OCI-LY7 (cell line): ENCODE data around the gene SPP1. TPM values are rescaled to one million over a fixed set of nuclear protein-coding genes. Genes with fewer than 3 reads are reported as not detected.

Source experiments
- BruUV-seq: library from RNA; stranded (reverse); fragments of 400-500 nt; replicated peaks from 2 replicates; lab custom pipeline; 2021; lab: Mats Ljungman, UMichigan
- CTCF ChIA-PET: fragments of 300-600 bp; sonication (Branson Sonifier 250); formaldehyde crosslinking; loops from one replicate; lab custom pipeline; 2022; ENCODE audit warnings: antibody characterized with exemption; ENCODE audit not compliant: unreplicated experiment; lab: Charles Lee
- POLR2A ChIA-PET: fragments of 300-600 bp; sonication (Branson Sonifier 250); formaldehyde crosslinking; loops from one replicate; lab custom pipeline; 2022; ENCODE audit warnings: antibody characterized with exemption; lab: Charles Lee
- DNase-seq: peaks from one replicate; pipeline ENCODE4 v3.0.0-alpha.2; 2015; ENCODE audit warnings: low spot score
- H2AFZ ChIP-seq: fragments of 200-600 bp; sonication (generic), shearing (Covaris generic); 2 replicates; pipeline ENCODE4 v1.6.1; 2014; ENCODE audit warnings: mild to moderate bottlenecking, antibody characterized with exemption, low read length, moderate library complexity
- H3K27ac ChIP-seq: fragments of 200-600 bp; sonication (generic); 2 replicates; pipeline ENCODE4 v1.5.1; 2014; ENCODE audit warnings: mixed run types, low read depth, mild to moderate bottlenecking, moderate library complexity, low read length, inconsistent platforms; ENCODE audit not compliant: poor library complexity, severe bottlenecking
- H3K36me3 ChIP-seq: fragments of 200-600 bp; sonication (generic); 2 replicates; pipeline ENCODE4 v1.6.1; 2014; ENCODE audit warnings: mild to moderate bottlenecking, antibody characterized with exemption, low read length, moderate library complexity, mixed read lengths; ENCODE audit not compliant: insufficient read depth
- H3K4me1 ChIP-seq: fragments of 200-600 bp; sonication (generic); 2 replicates; pipeline ENCODE4 v1.5.1; 2014; ENCODE audit warnings: mild to moderate bottlenecking, low read length; ENCODE audit not compliant: insufficient read depth, poor library complexity, severe bottlenecking
- H3K4me2 ChIP-seq: fragments of 200-600 bp; sonication (generic); 2 replicates; pipeline ENCODE4 v1.6.1; 2014; ENCODE audit warnings: mild to moderate bottlenecking, low read length
- H3K4me3 ChIP-seq: fragments of 200-600 bp; sonication (generic); 2 replicates; pipeline ENCODE4 v1.5.1; 2014; ENCODE audit warnings: mild to moderate bottlenecking, low read depth, low read length; ENCODE audit not compliant: poor library complexity, severe bottlenecking
- H3K79me2 ChIP-seq: fragments of 200-600 bp; sonication (generic); 2 replicates; pipeline ENCODE4 v1.6.1; 2016; ENCODE audit warnings: low read depth, mild to moderate bottlenecking, low read length, moderate library complexity, mixed read lengths; ENCODE audit not compliant: insufficient read depth
- H3K9me2 ChIP-seq: fragments of 200-600 bp; sonication (generic); 2 replicates; pipeline ENCODE4 v1.6.1; 2016; ENCODE audit warnings: mild to moderate bottlenecking, low read length, mixed read lengths; ENCODE audit not compliant: insufficient read depth
- H3K9me3 ChIP-seq: fragments of 200-600 bp; sonication (generic); 2 replicates; pipeline ENCODE4 v1.6.1; 2014; ENCODE audit warnings: mild to moderate bottlenecking, mixed run types, low read length, mixed read lengths
- H4K20me1 ChIP-seq: fragments of 200-600 bp; sonication (generic); 2 replicates; pipeline ENCODE4 v1.6.1; 2014; ENCODE audit warnings: mild to moderate bottlenecking, antibody characterized with exemption, low read length, moderate library complexity, mixed read lengths; ENCODE audit not compliant: insufficient read depth
- CTCF ChIP-seq: fragments of 200-600 bp; sonication (generic); conservative IDR thresholded peaks from 2 replicates; pipeline ENCODE4 v1.5.1; 2014; ENCODE audit warnings: mild to moderate bottlenecking, antibody characterized with exemption, low read length, moderate library complexity, mixed read lengths
- EZH2phosphoT487 ChIP-seq: fragments of 200-600 bp; sonication (generic); IDR thresholded peaks from 2 replicates; pipeline ENCODE4 v1.6.1; 2018; ENCODE audit warnings: low read depth, borderline replicate concordance, mild to moderate bottlenecking, mixed run types, antibody characterized with exemption, low read length, moderate library complexity, mixed read lengths
- intact Hi-C: fragments of 100-400 bp; cut with micrococcal nuclease; formaldehyde crosslinking; loops from one replicate; pipeline ENCODE4 v1.10.0; 2022; ENCODE audit not compliant: unreplicated experiment
- total RNA-seq, 2 experiments: library from RNA; depleted of rRNA in 1 of 2; stranded (reverse); fragments of >200 nt in 1 of 2; shearing (Covaris generic) in 1 of 2; gene quantifications; 2 replicates each; pipeline ENCODE4 v1.2.3, GENCODE V29; 2014 to 2022

SPP1 gene
- total RNA-seq, 2 experiments from 2014 or later = 1.4 TPM; not detected in 1

- ChIA-PET CTCF (no interaction called here), POLR2A (no interaction called here)
- no peaks in the 10 kb centered on the region for H3K9me2 ChIP-seq
- peaks cover 10% of the 10 kb centered on the region; the same call in 1 of the 2 replicates for H3K79me2 ChIP-seq
- intact Hi-C loops = no loop called here
- H3K27ac ChIP-seq = no peak within 1 kb of the TSS
- no peaks in the 10 kb centered on the region for H3K9me3 ChIP-seq
- no TSS peak for BruUV-seq
- peak within 1 kb of the TSS; percentile 57 for H3K4me2 ChIP-seq
- peak within 1 kb of the TSS; percentile 26; the same call in 1 of the 2 replicates for H2AFZ ChIP-seq
- no peaks in the 10 kb centered on the region for H4K20me1 ChIP-seq
- peak within 1 kb of the TSS; percentile 74 for H3K4me3 ChIP-seq
- H3K4me1 ChIP-seq = peaks cover 8% of the 10 kb centered on the region
- TF ChIP-seq CTCF (no peak), EZH2phosphoT487 (no peak)
- H3K36me3 ChIP-seq = no peaks in the 10 kb centered on the region
- peak; percentile 59 for DNase-seq
Measured at GRCh38 chr4:88007304-88008121, 32.0 kb downstream of the SPP1 start, which contains the start of gene PKD2. PKD2 (plus strand) TSS chr4:88007635; CDS start chr4:88007734, 99 bp downstream.

- Histone ChIP-seq H3K36me3 (no peaks in the 10 kb centered on the region), H3K79me2 (peaks cover 10% of the 10 kb centered on the region; the same call in 1 of the 2 replicates), H3K4me1 (peaks cover 14% of the 10 kb centered on the region), H4K20me1 (no peaks in the 10 kb centered on the region), H3K27ac (no peak overlapping the region), H3K9me3 (no peaks in the 10 kb centered on the region), H2AFZ (peak overlapping the region; percentile 26; the same call in 1 of the 2 replicates), H3K4me3 (peak overlapping the region; percentile 74), H3K9me2 (no peaks in the 10 kb centered on the region), H3K4me2 (peak overlapping the region; percentile 57)
- no peak for TF ChIP-seq CTCF
- TF ChIP-seq EZH2phosphoT487 = no peak
- no TSS peak for BruUV-seq
- intact Hi-C loops = no loop called here
- DNase-seq = peak; percentile 37
- POLR2A ChIA-PET = no interaction called here
- CTCF ChIA-PET = no interaction called here
Measured at GRCh38 chr4:88008122-88008742, 32.7 kb downstream of the SPP1 start.
